GM12874 (cell line): ENCODE results near the gene SGPP1.

Experiments used
- CTCF ChIP-seq: IDR thresholded peaks from 2 replicates; pipeline ENCODE4 v1.5.1; 2011; ENCODE audit warnings: low read depth, mild to moderate bottlenecking, control low read depth, low read length, moderate library complexity; ENCODE audit not compliant: insufficient read depth

The SGPP1 gene

DNA sequence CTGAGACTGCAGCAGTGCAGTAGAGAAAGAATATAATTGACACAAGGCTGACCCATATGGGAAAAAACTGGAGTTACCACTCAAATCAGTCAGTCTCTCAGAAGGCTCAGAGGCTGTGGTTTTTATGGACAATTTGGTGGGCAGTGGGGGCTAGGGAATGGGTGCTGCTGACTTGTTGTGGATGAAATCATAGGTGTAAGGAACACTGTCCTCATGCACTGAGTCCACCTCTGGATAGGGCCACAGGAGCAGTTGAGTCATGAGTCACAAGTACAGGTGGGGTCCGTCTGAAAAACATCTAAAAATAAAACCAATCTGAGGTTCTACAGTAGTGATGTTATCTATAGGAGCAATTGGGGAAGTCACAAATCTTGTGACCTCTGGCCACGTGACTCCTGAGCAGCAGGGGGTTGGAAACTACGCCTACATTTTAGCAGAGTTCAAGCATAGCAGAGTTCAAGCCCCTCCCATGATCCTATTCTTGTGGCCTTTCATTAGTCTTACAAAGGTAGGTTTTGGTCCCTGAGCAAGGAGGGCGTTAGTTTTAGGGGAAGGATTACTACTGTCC lies 18.1 kb upstream of the SGPP1 start:
- TF ChIP-seq CTCF = no peak

GRCh38 chr14:63745272-63745671 lies 17.4 kb upstream of the SGPP1 start:
- no peak for TF ChIP-seq CTCF

GRCh38 chr14:63737582-63738006 lies 9.7 kb upstream of the SGPP1 start:
- TF ChIP-seq CTCF = no peak

DNA sequence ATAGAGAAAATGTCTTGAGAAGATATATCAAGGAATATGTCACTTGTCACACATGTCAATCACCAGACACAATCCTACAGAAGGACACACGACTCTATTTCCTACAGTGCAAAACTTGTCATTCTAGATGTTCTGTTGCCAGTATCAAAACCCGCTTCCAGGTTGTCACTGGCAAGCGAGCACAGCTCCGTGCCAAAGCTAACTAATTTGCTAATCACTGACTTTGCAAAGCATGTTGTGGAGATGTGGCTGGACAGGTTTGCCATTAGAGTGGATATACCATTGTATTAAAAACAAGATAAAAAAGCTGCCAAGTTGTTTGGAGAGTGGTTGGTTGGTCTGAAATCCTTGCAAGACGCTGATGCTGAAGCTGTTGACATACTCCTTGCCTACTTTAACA lies 7.9 kb upstream of the SGPP1 start:
- TF ChIP-seq CTCF = no peak

GRCh38 chr14:63730659-63731058 lies 2.8 kb upstream of the SGPP1 start:
- no peak for TF ChIP-seq CTCF

GRCh38 chr14:63727231-63727735 lies 582 bp downstream of the SGPP1 start:
- no peak for TF ChIP-seq CTCF

DNA sequence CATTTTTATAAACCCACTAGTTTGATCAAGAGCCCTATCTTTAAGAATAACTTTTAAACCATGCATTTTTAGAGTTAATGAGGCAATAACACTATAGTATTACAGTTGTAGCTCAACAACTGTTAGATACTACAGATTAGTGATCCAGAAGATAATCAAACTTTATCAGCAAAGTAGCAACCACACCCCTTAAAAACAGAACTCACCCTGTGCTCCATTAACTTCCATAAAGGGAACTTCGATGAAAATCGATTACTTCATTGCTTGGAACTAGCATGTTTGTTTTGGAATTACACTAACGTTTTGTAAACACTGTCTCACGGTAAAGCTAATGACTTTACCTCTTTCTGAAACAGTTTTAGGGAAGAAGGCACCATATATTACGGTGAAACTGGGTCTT lies 1.4 kb downstream of the SGPP1 start:
- TF ChIP-seq CTCF = no peak
